OCI-LY7 (cell line): ENCODE results near the gene SLAMF7. TPM values are rescaled to one million over a fixed set of nuclear protein-coding genes. Genes with fewer than 3 reads are reported as not detected.
"Not testable (repeated sequence)": the region's sequence is repeated elsewhere in the genome, so short reads cannot be mapped to it uniquely, and the experiment has no call there.

Experiments
- BruUV-seq: library from RNA; stranded (reverse); fragments of 400-500 nt; replicated peaks from 2 replicates; lab custom pipeline; 2021; lab: Mats Ljungman, UMichigan
- CTCF ChIA-PET: fragments of 300-600 bp; sonication (Branson Sonifier 250); formaldehyde crosslinking; loops from one replicate; lab custom pipeline; 2022; ENCODE audit warnings: antibody characterized with exemption; ENCODE audit not compliant: unreplicated experiment; lab: Charles Lee
- POLR2A ChIA-PET: fragments of 300-600 bp; sonication (Branson Sonifier 250); formaldehyde crosslinking; loops from one replicate; lab custom pipeline; 2022; ENCODE audit warnings: antibody characterized with exemption; lab: Charles Lee
- DNase-seq: peaks from one replicate; pipeline ENCODE4 v3.0.0-alpha.2; 2015; ENCODE audit warnings: low spot score
- H2AFZ ChIP-seq: fragments of 200-600 bp; sonication (generic), shearing (Covaris generic); 2 replicates; pipeline ENCODE4 v1.6.1; 2014; ENCODE audit warnings: mild to moderate bottlenecking, antibody characterized with exemption, low read length, moderate library complexity
- H3K27ac ChIP-seq: fragments of 200-600 bp; sonication (generic); 2 replicates; pipeline ENCODE4 v1.5.1; 2014; ENCODE audit warnings: mixed run types, low read depth, mild to moderate bottlenecking, moderate library complexity, low read length, inconsistent platforms; ENCODE audit not compliant: poor library complexity, severe bottlenecking
- H3K36me3 ChIP-seq: fragments of 200-600 bp; sonication (generic); 2 replicates; pipeline ENCODE4 v1.6.1; 2014; ENCODE audit warnings: mild to moderate bottlenecking, antibody characterized with exemption, low read length, moderate library complexity, mixed read lengths; ENCODE audit not compliant: insufficient read depth
- H3K4me1 ChIP-seq: fragments of 200-600 bp; sonication (generic); 2 replicates; pipeline ENCODE4 v1.5.1; 2014; ENCODE audit warnings: mild to moderate bottlenecking, low read length; ENCODE audit not compliant: insufficient read depth, poor library complexity, severe bottlenecking
- H3K4me2 ChIP-seq: fragments of 200-600 bp; sonication (generic); 2 replicates; pipeline ENCODE4 v1.6.1; 2014; ENCODE audit warnings: mild to moderate bottlenecking, low read length
- H3K4me3 ChIP-seq: fragments of 200-600 bp; sonication (generic); 2 replicates; pipeline ENCODE4 v1.5.1; 2014; ENCODE audit warnings: mild to moderate bottlenecking, low read depth, low read length; ENCODE audit not compliant: poor library complexity, severe bottlenecking
- H3K79me2 ChIP-seq: fragments of 200-600 bp; sonication (generic); 2 replicates; pipeline ENCODE4 v1.6.1; 2016; ENCODE audit warnings: low read depth, mild to moderate bottlenecking, low read length, moderate library complexity, mixed read lengths; ENCODE audit not compliant: insufficient read depth
- H3K9me2 ChIP-seq: fragments of 200-600 bp; sonication (generic); 2 replicates; pipeline ENCODE4 v1.6.1; 2016; ENCODE audit warnings: mild to moderate bottlenecking, low read length, mixed read lengths; ENCODE audit not compliant: insufficient read depth
- H3K9me3 ChIP-seq: fragments of 200-600 bp; sonication (generic); 2 replicates; pipeline ENCODE4 v1.6.1; 2014; ENCODE audit warnings: mild to moderate bottlenecking, mixed run types, low read length, mixed read lengths
- H4K20me1 ChIP-seq: fragments of 200-600 bp; sonication (generic); 2 replicates; pipeline ENCODE4 v1.6.1; 2014; ENCODE audit warnings: mild to moderate bottlenecking, antibody characterized with exemption, low read length, moderate library complexity, mixed read lengths; ENCODE audit not compliant: insufficient read depth
- EZH2phosphoT487 ChIP-seq: fragments of 200-600 bp; sonication (generic); IDR thresholded peaks from 2 replicates; pipeline ENCODE4 v1.6.1; 2018; ENCODE audit warnings: low read depth, borderline replicate concordance, mild to moderate bottlenecking, mixed run types, antibody characterized with exemption, low read length, moderate library complexity, mixed read lengths
- intact Hi-C: fragments of 100-400 bp; cut with micrococcal nuclease; formaldehyde crosslinking; loops from one replicate; pipeline ENCODE4 v1.10.0; 2022; ENCODE audit not compliant: unreplicated experiment
- total RNA-seq, 2 experiments: library from RNA; depleted of rRNA in 1 of 2; stranded (reverse); fragments of >200 nt in 1 of 2; shearing (Covaris generic) in 1 of 2; gene quantifications; 2 replicates each; pipeline ENCODE4 v1.2.3, GENCODE V29; 2014 to 2022
- TF ChIP-seq, protein P1 (sequence below): fragments of 200-600 bp; sonication (generic); conservative IDR thresholded peaks from 2 replicates; pipeline ENCODE4 v1.5.1; 2014; ENCODE audit warnings: mild to moderate bottlenecking, antibody characterized with exemption, low read length, moderate library complexity, mixed read lengths

SLAMF7 gene
- total RNA-seq, 2 experiments from 2014 or later = not detected

DNA sequence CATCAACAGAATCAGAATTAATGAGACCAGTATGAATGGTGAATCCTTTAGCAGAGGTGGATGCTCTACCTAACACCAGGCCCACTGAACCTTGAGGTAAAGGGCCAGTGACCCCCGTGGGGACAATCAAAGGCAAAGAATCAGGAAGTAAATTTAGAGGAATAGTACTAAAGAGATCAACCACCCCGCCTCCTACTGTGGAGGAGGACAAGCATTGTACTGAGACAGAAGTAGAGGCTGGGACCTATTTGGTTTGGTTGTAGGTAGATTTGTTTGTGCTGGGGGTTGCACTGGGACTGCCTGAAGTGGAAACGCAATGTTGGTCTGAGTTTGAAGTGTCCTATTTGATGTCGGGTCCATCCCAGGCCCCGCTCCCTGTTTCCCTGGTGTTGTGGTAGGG is 36.9 kb upstream of the SLAMF7 start:
- no peak overlapping the region for H3K4me2 ChIP-seq
- no peak overlapping the region for H2AFZ ChIP-seq
- DNase-seq = no peak
- no peaks in the 10 kb centered on the region for H3K9me2 ChIP-seq
- intact Hi-C loops = no loop called here
- ChIA-PET POLR2A (interaction anchor here (1.7 kb wide), 1 partner anchor 9 kb away, joined by 7 read pairs; the partner anchor contains the start of gene CD48), CTCF (no interaction called here)
- TF ChIP-seq, protein P1, sequence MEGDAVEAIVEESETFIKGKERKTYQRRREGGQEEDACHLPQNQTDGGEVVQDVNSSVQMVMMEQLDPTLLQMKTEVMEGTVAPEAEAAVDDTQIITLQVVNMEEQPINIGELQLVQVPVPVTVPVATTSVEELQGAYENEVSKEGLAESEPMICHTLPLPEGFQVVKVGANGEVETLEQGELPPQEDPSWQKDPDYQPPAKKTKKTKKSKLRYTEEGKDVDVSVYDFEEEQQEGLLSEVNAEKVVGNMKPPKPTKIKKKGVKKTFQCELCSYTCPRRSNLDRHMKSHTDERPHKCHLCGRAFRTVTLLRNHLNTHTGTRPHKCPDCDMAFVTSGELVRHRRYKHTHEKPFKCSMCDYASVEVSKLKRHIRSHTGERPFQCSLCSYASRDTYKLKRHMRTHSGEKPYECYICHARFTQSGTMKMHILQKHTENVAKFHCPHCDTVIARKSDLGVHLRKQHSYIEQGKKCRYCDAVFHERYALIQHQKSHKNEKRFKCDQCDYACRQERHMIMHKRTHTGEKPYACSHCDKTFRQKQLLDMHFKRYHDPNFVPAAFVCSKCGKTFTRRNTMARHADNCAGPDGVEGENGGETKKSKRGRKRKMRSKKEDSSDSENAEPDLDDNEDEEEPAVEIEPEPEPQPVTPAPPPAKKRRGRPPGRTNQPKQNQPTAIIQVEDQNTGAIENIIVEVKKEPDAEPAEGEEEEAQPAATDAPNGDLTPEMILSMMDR = no peak
- no peak for TF ChIP-seq EZH2phosphoT487
- H3K9me3 ChIP-seq = no peaks in the 10 kb centered on the region
- peaks cover 34% of the 10 kb centered on the region for H3K4me1 ChIP-seq
- BruUV-seq = no TSS peak
- 0 out of 2 replicates have a peak, but pooled peaks cover 11% of the 10 kb centered on the region for H4K20me1 ChIP-seq
- H3K36me3 ChIP-seq = peaks cover 77% of the 10 kb centered on the region
- no peak overlapping the region for H3K4me3 ChIP-seq
- H3K79me2 ChIP-seq = peaks cover 86% of the 10 kb centered on the region
- no peak overlapping the region for H3K27ac ChIP-seq

DNA sequence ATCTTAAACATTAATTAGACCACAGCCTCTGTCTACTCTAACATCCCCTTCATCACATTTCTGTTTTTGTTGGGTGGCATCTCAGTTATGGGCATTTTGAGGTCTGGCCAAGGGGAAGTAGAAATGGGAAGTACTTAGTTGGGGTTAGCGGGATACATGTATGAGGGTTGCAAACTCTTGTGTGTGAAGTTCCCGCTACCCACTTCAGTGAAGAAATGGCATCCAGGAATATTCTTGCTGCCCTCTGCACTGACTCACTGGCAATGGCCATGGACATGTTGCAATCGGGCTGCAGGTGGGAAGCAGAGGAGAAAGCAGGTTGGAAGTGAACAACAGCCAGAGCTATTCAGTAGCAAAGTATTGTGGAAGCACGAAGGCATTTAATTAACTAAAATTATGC is 34.8 kb upstream of the SLAMF7 start:
- CTCF ChIA-PET = no interaction called here
- BruUV-seq = no TSS peak
- H3K4me2 ChIP-seq = peak overlapping the region; percentile 27; the same call in 1 of the 2 replicates
- intact Hi-C loops = no loop called here
- no peak for DNase-seq
- peaks cover 79% of the 10 kb centered on the region for H3K36me3 ChIP-seq
- POLR2A ChIA-PET = interaction anchor here (1.4 to 1.7 kb wide), 2 partner anchors 11 to 20 kb away, joined by 4 to 5 read pairs; no protein-coding TSS in a partner anchor
- TF ChIP-seq EZH2phosphoT487 = no peak
- TF ChIP-seq, protein P1 = no peak
- no peaks in the 10 kb centered on the region for H3K9me2 ChIP-seq
- no peak overlapping the region for H3K4me3 ChIP-seq
- no peak overlapping the region for H2AFZ ChIP-seq
- H3K27ac ChIP-seq = no peak overlapping the region
- peaks cover 56% of the 10 kb centered on the region for H3K4me1 ChIP-seq
- peaks cover 96% of the 10 kb centered on the region for H3K79me2 ChIP-seq
- H4K20me1 ChIP-seq = 0 out of 2 replicates have a peak, but pooled peaks cover 11% of the 10 kb centered on the region
- H3K9me3 ChIP-seq = no peaks in the 10 kb centered on the region

DNA sequence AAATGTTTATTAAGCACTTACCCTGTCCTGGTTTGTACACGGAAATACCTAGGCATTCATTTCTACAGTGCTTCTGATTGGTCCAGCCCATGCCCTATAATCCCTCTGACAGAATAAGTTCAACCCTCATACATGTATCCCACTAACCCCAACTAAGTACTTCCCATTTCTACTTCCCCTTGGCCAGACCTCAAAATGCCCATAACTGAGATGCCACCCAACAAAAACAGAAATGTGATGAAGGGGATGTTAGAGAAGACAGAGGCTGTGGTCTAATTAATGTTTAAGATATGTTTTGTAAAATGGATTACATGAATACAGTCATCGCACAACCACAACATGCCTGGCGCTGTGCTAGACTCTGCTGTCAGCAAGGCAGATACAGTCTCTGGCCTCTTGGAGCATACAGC is 33.8 kb upstream of the SLAMF7 start:
- POLR2A ChIA-PET = interaction anchor here (0.7 to 1.7 kb wide), 3 partner anchors 10 to 91 kb away, joined by 3 to 5 read pairs (median 4); partner anchors contain the start of gene LY9
- H2AFZ ChIP-seq, BruUV-seq, CTCF ChIA-PET, DNase-seq, H3K9me2 ChIP-seq, H3K9me3 ChIP-seq, H3K27ac ChIP-seq, intact Hi-C loops: not testable (repeated sequence)
- Histone ChIP-seq H3K4me3 (peak overlapping the region; percentile 14), H3K4me1 (peaks cover 64% of the 10 kb centered on the region), H4K20me1 (0 out of 2 replicates have a peak, but pooled peaks cover 11% of the 10 kb centered on the region), H3K36me3 (peaks cover 83% of the 10 kb centered on the region), H3K79me2 (peaks cover 100% of the 10 kb centered on the region), H3K4me2 (peak overlapping the region; percentile 51)
